ENCODE data around the gene SUV39H1. TPM values are rescaled to one million over a fixed set of nuclear protein-coding genes. Genes with fewer than 3 reads are reported as not detected.

Gene SUV39H1
- total and polyA plus RNA-seq, 2 of the 8 experiments (the other 6 are each of a cell fraction or from before 2014, with no cell fraction given): 14.8 to 27.8 TPM

- TF ChIP-seq POLR2A (IDR thresholded peaks at IDR 0.05; ENCODE audit: control extremely low read depth in 1 of 2, low read depth in 2 of 2, low read length in 2 of 2) (no peak), E2F6 (IDR thresholded peaks at IDR 0.05) (no peak)
These were observed 7.3 kb downstream of the SUV39H1 start (continued) for GRCh38 chrX:48703642-48704481.
